ENCODE measurements around the gene LSMEM2. TPM values are rescaled to one million over a fixed set of nuclear protein-coding genes. Genes with fewer than 3 reads are reported as not detected.

LSMEM2 gene
- total RNA-seq, 4 donors from 2014 or later = 0.90 to 1.5 TPM; not detected in 2

GRCh38 chr3:50288387-50289007 lies 9.6 kb downstream of the LSMEM2 start:
- Histone ChIP-seq H3K4me1 (peaks cover 0 to 9% of the 10 kb centered on the region in 2 donors), H3K4me3 (no peak overlapping the region), H3K9me3 (no peaks in the 10 kb centered on the region), H3K36me3 (no peaks in the 10 kb centered on the region), H3K27me3 (no peaks in the 10 kb centered on the region), H3K27ac (no peak overlapping the region)
- intact Hi-C loops (cut with DNase I; ENCODE audit: low total_unique reads) = no loop called here
- TF ChIP-seq POLR2A (IDR thresholded peaks at IDR 0.05) = no peak
- TF ChIP-seq, protein P1, sequence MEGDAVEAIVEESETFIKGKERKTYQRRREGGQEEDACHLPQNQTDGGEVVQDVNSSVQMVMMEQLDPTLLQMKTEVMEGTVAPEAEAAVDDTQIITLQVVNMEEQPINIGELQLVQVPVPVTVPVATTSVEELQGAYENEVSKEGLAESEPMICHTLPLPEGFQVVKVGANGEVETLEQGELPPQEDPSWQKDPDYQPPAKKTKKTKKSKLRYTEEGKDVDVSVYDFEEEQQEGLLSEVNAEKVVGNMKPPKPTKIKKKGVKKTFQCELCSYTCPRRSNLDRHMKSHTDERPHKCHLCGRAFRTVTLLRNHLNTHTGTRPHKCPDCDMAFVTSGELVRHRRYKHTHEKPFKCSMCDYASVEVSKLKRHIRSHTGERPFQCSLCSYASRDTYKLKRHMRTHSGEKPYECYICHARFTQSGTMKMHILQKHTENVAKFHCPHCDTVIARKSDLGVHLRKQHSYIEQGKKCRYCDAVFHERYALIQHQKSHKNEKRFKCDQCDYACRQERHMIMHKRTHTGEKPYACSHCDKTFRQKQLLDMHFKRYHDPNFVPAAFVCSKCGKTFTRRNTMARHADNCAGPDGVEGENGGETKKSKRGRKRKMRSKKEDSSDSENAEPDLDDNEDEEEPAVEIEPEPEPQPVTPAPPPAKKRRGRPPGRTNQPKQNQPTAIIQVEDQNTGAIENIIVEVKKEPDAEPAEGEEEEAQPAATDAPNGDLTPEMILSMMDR (IDR thresholded peaks at IDR 0.05) = no peak
- DNase-seq = no peak

DNA sequence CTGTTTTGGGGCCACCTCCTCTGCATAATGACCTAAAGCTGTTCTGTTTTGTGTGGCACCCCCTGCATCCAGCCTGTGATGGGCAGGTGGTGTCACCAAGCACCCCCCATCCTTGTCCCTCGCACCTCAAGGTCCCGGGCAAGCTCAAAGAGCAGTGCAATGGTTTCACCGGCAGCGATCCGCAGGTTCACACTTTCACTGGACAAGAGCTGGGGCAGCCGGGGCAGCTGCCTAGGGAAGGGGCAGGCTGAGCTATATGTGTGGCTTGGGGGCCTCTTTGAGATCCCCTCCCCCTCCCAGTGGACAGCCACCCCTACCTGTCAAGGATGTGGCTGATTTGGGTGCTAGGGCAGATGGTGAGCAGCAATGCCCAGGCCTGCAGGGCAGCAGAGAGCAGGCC lies 10.2 kb downstream of the LSMEM2 start:
- no peak for DNase-seq
- Histone ChIP-seq H3K4me1 (peaks cover 0 to 9% of the 10 kb centered on the region in 2 donors), H3K4me3 (no peak overlapping the region), H3K27me3 (no peaks in the 10 kb centered on the region), H3K9me3 (no peaks in the 10 kb centered on the region), H3K36me3 (no peaks in the 10 kb centered on the region), H3K27ac (no peak overlapping the region)
- no peak for TF ChIP-seq POLR2A (IDR thresholded peaks at IDR 0.05)
- TF ChIP-seq, protein P1 (IDR thresholded peaks at IDR 0.05) = no peak
- intact Hi-C loops (cut with DNase I; ENCODE audit: low total_unique reads) = no loop called here

GRCh38 chr3:50290161-50290641 lies 11.3 kb downstream of the LSMEM2 start:
- TF ChIP-seq, protein P1 (IDR thresholded peaks at IDR 0.05) = no peak
- TF ChIP-seq POLR2A (IDR thresholded peaks at IDR 0.05) = no peak
- intact Hi-C loops (cut with DNase I; ENCODE audit: low total_unique reads) = no loop called here
- Histone ChIP-seq H3K27me3 (no peaks in the 10 kb centered on the region), H3K27ac (no peak overlapping the region), H3K4me1 (peaks cover 0 to 9% of the 10 kb centered on the region in 2 donors), H3K36me3 (no peaks in the 10 kb centered on the region), H3K9me3 (no peaks in the 10 kb centered on the region), H3K4me3 (no peak overlapping the region)
- DNase-seq = peak in 1 of 2 donors; percentile 48

GRCh38 chr3:50292159-50293078 lies 13.5 kb downstream of the LSMEM2 start, which contains the start of gene IFRD2:
IFRD2 (minus strand) TSS chr3:50292429; CDS start chr3:50292274, 155 bp downstream.
- peaks cover 0 to 9% of the 10 kb centered on the region in 2 donors for H3K4me1 ChIP-seq
- DNase-seq = peak; percentile 96
- peak within 1 kb of the TSS; percentile 99 to 100 for H3K4me3 ChIP-seq
- H3K27ac ChIP-seq = peak within 1 kb of the TSS; percentile 83 to 87
- H3K36me3 ChIP-seq = no peaks in the 10 kb centered on the region
- intact Hi-C loops (cut with DNase I; ENCODE audit: low total_unique reads) = no loop called here
- H3K27me3 ChIP-seq = no peaks in the 10 kb centered on the region
- TF ChIP-seq POLR2A (IDR thresholded peaks at IDR 0.05) = peak; percentile 53 to 75
- TF ChIP-seq, protein P1 (IDR thresholded peaks at IDR 0.05) = peak in 2 of 4 experiments; percentile 15 to 37
- no peaks in the 10 kb centered on the region for H3K9me3 ChIP-seq

All from uterus (tissue), 4 donors.